HG02970 (cell line): ENCODE data around the gene HINT1.
A peak's percentile ranks its signal among the peaks of the same experiment; 100 is the strongest.
"Not testable (repeated sequence)": the region's sequence is repeated elsewhere in the genome, so short reads cannot be mapped to it uniquely, and the experiment has no call there.

Experiments
- ATAC-seq: cut with Tn5 transposase; IDR thresholded peaks from one replicate; pipeline ENCODE4 v1.9.1; 2021; ENCODE audit warnings: mild to moderate bottlenecking, moderate library complexity, moderate number of reproducible peaks; ENCODE audit not compliant: unreplicated experiment, low FRiP score

HINT1 gene

GRCh38 chr5:131171276-131171810, 6.3 kb upstream of the HINT1 start:
- ATAC-seq: no peak

DNA sequence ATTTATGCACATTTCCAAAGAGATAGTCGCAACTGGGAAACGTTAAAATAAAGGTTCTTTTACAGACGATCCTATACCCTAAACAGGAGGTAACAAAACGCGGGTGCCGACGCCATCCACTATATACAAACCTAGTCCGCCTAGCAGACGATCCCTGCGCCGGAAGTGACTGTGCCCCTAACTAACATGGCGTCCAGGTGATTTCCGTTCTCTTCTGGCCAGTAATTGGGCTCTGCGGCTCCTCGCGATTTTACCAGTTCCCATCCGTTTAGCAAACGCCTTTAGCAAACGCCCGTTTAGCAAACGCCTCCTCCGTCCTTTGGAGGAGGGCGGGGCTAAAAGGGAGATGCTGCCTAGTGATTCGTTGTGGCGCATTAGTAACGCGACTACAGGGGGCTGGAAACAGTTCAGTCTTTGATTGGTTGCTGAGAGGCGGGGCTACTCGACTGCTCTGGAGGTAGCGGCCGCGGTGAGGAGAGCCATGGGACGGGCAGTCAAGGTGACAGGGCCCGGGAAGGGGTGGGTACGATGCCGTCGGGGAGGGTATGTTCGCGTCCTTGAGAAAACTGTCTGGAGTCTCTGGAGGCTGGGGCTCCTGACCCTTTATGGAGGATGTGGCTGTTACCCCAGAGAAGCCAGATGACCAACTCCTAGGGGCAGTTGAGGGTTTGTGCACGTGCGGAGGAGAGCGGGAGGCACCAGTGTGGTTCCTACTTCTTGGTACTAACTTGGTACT, 5.7 kb upstream of the HINT1 start, which contains the start of gene LYRM7:
Gene LYRM7, plus strand, starts transcription at position 405 of the 736 bp plus-strand sequence. Its CDS starts 77 bp downstream, at position 482.
- peak; percentile 99 for ATAC-seq

GRCh38 chr5:131169810-131170539, 4.9 kb upstream of the HINT1 start:
- no peak for ATAC-seq

- no peak for ATAC-seq
Observed at GRCh38 chr5:131167615-131168014, 2.6 kb upstream of the HINT1 start.

GRCh38 chr5:131164191-131165118, 601 bp downstream of the HINT1 start:
- ATAC-seq: peak; percentile 62

DNA sequence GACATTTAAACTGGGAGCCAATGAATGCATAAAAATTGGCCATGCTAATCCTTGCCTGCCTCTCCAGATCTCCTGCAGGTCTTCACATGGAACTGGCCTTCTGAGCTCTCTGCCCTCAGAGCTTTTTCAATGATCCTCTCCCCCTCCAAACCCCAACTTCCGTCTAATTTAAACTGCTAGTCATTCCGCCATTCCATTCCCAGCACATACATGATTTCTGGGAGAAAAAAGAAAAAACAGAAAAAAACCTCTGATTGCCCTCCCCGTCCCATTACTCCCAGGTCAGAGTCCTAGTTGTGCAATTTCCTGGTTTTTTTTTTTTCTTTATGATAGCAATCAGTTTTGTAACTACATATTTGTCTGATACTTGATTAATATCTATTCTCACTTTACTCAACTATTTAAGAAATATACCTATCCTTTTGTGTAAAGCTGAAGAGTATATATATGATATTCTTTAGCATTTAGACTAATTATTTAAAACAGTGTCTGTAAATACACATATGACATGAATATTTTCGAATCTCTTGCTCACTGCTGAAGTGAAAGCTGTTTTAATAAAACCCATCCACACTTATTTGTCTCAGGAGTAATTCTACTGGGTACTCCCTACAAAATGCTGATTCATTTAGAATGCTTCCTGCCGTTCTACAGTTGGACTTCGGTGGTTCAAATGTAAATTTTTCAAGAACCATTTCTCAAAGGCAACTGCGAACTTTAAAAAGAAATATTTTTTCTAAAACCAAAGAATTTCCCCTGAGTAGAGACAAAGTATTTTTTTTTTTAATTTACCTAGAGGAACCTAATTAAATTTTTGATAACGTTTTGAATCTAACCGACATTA, 1.6 kb downstream of the HINT1 start:
- ATAC-seq: no peak

DNA sequence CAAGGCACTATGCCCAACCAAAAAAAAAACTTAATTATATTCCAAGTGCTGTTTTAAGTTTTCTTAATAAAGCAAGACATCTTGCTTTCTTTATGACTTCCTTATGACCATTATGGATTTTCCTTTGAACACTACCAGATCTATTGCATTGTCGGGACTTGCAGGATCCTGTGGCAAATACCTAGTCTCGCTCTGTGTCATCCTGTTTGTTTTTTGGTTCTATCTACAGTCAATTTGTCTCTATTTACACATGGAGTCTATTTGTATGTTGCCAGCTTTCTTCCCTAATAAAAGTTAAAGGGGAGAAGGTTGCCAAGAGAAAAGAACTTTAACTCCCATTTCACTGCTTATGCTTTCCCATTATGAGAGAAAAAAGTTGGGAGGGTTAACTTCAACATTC, 4.9 kb downstream of the HINT1 start:
- no peak for ATAC-seq

DNA sequence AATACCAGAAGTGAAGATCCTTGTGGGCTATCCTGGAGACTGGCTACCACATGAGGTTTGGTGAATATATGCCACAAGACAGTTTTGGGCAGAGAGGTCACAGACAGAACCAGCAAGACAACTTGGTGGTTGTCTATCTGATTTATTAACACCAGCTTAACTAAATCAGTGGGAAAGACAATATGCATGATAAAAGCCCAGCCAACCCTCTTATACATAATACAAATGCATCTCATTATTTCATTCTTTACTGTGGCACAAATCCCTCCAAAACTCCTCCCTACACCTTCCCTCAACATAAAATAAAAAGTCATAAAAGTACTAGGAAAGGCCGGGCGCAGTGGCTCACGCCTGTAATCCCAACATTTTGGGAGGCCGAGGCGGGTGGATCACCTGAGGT, 8.1 kb downstream of the HINT1 start:
- ATAC-seq: no peak

GRCh38 chr5:131156385-131156784, 8.7 kb downstream of the HINT1 start:
- ATAC-seq: no peak

DNA sequence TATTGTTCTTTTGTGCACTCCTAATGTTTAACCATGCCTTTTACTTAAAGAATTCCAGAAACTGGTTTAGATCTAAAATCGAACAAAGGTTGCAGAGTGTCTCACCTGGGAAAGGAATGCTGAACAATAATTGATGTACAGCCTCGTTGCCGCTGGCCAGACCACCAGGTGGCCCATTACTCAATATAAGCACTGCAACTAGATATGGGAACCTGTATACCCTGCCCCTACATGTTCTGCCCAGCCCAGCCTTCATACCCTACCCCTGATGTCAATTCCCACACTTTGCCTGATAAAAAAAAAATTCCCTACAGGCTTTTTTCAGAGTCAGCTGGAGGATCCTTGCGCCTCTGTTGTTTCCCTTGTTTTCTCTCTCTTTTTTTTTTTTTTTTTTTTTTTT, 13.8 kb downstream of the HINT1 start:
- no peak for ATAC-seq

GRCh38 chr5:131150408-131150807, 14.6 kb downstream of the HINT1 start:
- ATAC-seq: no peak

GRCh38 chr5:131148835-131149234, 16.2 kb downstream of the HINT1 start:
- ATAC-seq: no peak

DNA sequence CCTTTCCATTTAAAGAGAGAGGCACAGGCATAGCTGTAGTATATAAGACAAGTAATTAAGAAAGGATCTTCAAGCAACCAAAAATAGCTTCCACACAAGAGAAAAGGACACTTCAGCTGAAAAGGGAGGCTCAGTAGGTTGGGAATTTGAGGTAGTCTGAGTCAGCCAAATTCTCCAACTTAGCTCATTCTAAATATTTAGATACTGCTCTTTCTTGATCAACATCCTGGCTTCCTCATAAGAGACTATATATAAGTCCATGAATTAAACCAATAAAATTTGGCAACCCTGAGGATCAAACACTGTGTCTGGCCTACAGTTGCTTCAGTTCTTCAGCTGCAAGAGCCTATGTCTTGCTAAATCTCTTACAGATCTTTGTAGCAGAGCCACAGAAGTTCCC, 17.8 kb downstream of the HINT1 start:
- ATAC-seq: no peak

DNA sequence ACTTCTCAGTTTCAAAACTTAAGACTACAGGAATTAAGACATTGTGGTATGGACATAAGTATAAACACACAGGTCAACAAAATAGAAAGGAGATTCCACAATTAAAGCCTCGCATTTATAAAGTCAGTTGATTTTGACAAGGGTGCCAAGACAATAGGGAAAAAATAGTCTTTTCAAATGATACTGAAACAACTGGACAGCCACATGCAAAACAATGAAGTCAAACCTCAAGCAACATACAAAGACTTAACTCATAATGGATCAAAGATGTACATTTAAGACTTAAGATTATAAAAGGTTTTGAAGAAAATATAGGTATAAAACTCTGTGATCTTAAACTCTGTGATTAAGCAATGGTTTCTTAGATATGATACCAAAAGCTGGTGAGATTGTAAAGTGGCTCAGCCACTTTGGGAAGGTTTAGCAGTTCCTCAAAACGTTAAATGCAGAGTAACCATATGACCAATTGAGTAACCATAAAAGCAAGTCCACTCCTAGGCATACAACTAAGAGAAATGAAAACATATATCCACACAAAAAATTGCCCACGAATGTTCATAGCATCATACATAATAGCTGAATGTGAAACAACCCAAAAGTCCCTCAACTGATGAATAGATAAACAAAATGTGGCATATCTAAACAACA, 22.0 kb downstream of the HINT1 start:
- no peak for ATAC-seq

DNA sequence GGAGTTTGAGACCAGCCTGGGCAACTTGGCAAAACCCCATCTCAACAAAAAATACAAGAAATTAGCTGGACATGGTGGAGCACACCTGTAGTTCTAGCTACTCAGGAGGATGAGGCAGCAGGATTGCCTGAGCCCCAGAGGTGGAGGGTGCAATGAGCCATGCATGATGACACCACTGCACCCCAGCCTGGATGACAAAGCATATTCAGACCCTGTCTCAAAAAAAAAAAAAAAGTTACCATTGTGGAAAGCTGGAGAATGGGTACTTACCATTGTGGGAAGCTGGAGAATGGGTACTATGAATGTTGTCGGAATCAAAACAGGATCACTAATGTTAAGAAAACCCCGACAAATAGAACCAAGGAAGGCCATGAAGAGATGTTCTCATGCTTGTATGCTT, 25.7 kb downstream of the HINT1 start:
- ATAC-seq: no peak

DNA sequence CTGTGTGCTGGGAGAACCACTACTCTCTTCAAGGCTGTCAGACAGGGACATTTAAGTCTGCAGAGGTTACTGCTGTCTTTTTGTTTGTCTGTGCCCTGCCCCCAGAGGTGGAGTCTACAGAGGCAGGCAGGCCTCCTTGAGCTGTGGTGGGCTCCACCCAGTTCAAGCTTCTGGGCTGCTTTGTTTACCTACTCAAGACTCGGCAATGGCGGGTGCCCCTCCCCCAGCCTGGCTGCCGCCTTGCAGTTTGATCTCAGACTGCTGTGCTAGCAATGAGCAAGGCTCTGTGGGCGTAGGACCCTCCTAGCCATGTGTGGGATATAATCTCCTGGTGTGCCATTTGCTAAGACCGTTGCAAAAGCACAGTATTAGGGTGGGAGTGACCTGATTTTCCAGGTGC, 26.6 kb downstream of the HINT1 start:
- ATAC-seq: not testable (repeated sequence)

GRCh38 chr5:131133091-131133490, 32.0 kb downstream of the HINT1 start:
- not testable (repeated sequence) for ATAC-seq

- ATAC-seq: no peak
Observed at GRCh38 chr5:131129306-131129705, 35.8 kb downstream of the HINT1 start.

DNA sequence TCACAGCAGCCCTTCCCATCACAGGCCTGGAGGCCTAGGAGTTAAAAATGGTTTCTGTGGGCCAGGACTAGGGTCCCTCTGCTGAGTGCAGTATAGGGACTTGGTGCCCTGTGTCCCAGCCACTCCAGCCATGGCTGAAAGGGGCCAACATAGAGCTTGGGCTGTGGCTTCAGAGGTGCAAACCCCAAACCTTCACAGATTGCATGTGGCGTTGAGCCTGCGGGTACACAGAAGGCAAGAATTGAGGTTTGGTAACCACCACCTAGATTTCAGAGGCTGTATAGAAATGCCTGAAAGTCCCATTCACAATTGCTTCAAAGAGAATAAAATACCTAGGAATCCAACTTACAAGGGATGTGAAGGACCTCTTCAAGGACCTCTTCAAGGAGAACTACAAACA, 37.8 kb downstream of the HINT1 start:
- not testable (repeated sequence) for ATAC-seq
